NCI-H2107 treated with DMSO at 0.1 percent for 48 hours (cell line): ENCODE measurements around the gene NAB1.

Experiments
- DNase-seq: peaks from one replicate; lab custom pipeline; 2025; ENCODE audit not compliant: unreplicated experiment; lab: John Stamatoyannopoulos, UW

Gene NAB1

GRCh38 chr2:190636361-190636760, 12.5 kb upstream of the NAB1 start:
- no peak for DNase-seq

DNA sequence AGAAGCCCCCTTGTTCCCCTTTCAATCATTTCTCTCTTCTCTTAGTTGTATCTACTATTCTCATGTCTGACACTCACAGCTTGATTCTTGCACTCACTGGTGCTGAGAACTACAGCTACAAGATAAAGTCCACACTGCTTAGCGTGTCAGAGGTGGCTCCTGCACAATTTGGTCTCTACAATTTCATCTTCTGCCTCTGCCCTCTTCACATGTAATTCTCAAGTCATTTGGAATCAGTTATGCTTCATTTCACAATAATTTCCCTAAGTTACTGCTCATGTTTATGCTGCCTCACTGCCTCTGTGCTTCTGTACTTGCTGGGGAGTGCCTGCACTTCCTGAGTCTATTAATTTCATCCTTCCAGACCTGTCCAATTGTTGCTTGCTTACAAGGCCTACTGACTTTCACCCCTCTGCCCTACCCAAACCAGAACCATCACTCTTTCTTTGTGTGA, 11.6 kb upstream of the NAB1 start:
- DNase-seq = no peak

DNA sequence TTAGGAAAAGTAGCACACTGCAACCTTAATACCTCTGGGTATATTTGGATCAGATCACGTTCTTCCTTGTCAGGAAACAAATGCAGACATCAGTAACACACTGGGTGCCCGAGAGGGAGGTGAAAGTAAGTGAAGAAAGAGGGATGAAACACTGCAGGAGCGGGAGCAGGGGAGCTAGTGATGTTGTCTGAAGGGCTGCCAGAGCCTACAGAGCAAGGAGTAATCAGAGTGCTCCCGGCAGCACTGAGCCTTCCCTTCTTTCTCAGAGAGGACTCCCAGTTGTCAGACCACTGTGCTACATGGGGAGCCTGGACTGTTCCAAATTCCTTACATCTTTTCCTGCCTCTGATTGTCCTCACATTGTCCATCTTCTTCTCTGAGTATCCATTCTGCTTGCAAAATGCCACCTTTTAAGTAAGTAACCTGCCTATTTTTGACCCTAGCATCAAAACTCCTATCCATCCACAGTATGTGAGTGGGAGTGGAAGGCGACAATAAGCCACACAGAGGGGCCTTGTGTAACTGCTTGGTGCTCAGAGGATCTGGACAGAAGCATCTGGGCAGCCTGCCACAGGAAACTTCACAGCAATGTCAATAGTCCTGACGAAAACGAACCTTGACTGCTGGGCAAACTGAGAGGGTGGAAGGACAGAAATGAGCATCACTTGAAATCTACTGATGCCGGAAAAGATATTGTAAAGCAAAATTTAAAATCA, 10.8 kb upstream of the NAB1 start:
- no peak for DNase-seq

DNA sequence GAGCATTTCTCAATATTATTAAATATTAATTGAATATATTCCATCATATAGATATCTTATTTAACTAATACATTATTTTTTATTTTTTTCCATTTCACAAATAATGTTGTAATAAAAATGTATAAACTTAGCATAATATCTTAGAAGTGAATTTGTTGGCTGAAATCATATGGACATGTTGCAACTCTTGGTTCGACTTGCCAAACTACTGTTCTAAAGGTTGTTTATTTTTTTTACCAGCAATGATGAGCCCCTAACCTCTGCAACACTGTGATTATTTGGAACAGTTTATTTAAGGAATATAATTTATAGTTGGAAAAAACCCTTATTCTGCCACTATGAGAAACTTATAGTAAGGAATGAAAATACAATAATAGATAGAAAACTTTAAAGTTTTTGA, 8.8 kb upstream of the NAB1 start:
- no peak for DNase-seq

GRCh38 chr2:190641469-190641868, 7.4 kb upstream of the NAB1 start:
- DNase-seq = no peak

GRCh38 chr2:190646780-190647522, 1.9 kb upstream of the NAB1 start:
- DNase-seq = no peak

- peak; percentile 78 for DNase-seq
Measured at GRCh38 chr2:190648289-190649034, 421 bp upstream of the NAB1 start.

- peak; percentile 49 for DNase-seq
Measured at GRCh38 chr2:190649798-190650390, 1.0 kb downstream of the NAB1 start.

- DNase-seq = no peak
Measured at GRCh38 chr2:190651413-190651812, 2.5 kb downstream of the NAB1 start.

GRCh38 chr2:190653231-190653630, 4.3 kb downstream of the NAB1 start:
- no peak for DNase-seq

GRCh38 chr2:190653931-190654330, 5.0 kb downstream of the NAB1 start:
- DNase-seq = no peak

GRCh38 chr2:190655113-190655512, 6.2 kb downstream of the NAB1 start:
- DNase-seq = peak; percentile 24

GRCh38 chr2:190655570-190655969, 6.7 kb downstream of the NAB1 start:
- DNase-seq = no peak

DNA sequence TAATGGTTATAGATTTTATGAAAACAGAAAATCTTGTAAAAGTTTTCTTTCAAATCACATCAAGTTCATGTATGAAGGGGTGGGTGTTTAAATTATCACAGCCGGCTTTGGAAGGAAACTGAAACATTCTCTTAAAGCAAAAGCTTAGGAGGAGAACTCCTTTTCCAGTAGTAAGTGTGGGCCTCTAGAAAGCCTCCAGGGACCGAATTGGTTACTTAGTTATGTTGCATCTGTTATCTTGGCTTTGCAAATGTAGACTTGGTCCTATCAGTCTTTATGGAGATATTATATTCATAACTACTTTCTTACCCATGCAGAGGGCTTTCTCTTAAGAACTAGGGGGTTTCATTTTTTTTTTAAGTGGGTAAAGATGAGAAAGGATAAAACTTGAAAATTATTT, 7.4 kb downstream of the NAB1 start:
- no peak for DNase-seq

GRCh38 chr2:190657474-190658255, 8.8 kb downstream of the NAB1 start:
- no peak for DNase-seq

- no peak for DNase-seq
Measured at GRCh38 chr2:190659553-190659952, 10.7 kb downstream of the NAB1 start.

GRCh38 chr2:190662754-190663153, 13.9 kb downstream of the NAB1 start:
- no peak for DNase-seq

- DNase-seq = no peak
Measured at GRCh38 chr2:190663348-190663747, 14.5 kb downstream of the NAB1 start.

GRCh38 chr2:190663839-190664238, 15.0 kb downstream of the NAB1 start:
- no peak for DNase-seq

DNA sequence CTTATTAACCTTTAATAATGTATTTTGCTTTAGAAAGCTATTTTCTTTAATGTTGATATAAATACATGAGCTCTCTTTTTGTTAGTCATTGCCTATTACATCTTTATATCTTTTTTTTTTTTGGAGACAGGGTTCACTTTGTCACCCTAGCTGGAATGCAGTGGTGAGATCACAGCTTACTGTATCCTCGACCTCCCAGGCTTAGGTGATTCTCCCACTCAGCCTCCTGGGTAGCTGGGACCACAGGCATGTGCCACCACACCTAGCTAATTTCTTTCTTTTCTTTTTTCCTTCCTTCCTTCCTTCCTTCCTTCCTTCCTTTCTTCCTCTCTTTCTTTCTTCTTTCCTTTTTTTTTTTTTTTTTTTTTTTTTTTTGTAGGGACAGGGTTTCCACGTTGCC, 15.4 kb downstream of the NAB1 start:
- DNase-seq = no peak

DNA sequence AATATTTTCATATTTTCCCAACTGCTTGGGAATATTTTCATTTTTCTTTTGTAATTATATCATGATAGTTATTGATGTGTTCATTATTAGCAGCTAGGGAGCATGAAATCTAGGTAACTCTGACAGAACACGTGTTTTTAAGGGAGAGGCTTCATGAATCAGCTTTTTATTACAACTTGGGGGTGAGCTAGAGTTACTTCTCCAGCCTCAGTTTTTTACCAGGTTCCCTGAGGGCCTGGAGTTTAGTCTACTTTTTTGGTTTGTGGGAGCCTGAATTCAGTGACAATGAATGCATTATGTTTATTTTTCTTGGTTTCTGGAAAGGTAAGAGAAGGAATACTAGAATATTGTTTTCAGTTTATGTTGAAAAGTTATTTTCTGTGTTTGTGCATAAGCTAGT, 18.0 kb downstream of the NAB1 start:
- DNase-seq = no peak
